HG02970 (cell line): ENCODE results near the gene THUMPD3.

ENCODE experiments used
- ATAC-seq: cut with Tn5 transposase; IDR thresholded peaks from one replicate; pipeline ENCODE4 v1.9.1; 2021; ENCODE audit warnings: mild to moderate bottlenecking, moderate library complexity, moderate number of reproducible peaks; ENCODE audit not compliant: unreplicated experiment, low FRiP score

Gene THUMPD3

GRCh38 chr3:9414826-9415225, 52.0 kb downstream of the THUMPD3 start:
- no peak for ATAC-seq

GRCh38 chr3:9415485-9416138, 52.8 kb downstream of the THUMPD3 start:
- ATAC-seq, result no peak

- no peak for ATAC-seq
Observed at GRCh38 chr3:9416139-9416780, 53.4 kb downstream of the THUMPD3 start.

GRCh38 chr3:9420850-9421549, 58.1 kb downstream of the THUMPD3 start:
- ATAC-seq, result no peak

GRCh38 chr3:9422712-9423424, 60.0 kb downstream of the THUMPD3 start:
- no peak for ATAC-seq

GRCh38 chr3:9428411-9428810, 65.6 kb downstream of the THUMPD3 start:
- ATAC-seq, result no peak

- no peak for ATAC-seq
Observed at GRCh38 chr3:9430733-9431132, 67.9 kb downstream of the THUMPD3 start.

GRCh38 chr3:9433627-9434521, 71.0 kb downstream of the THUMPD3 start:
- ATAC-seq, result no peak

GRCh38 chr3:9435316-9435715, 72.5 kb downstream of the THUMPD3 start:
- ATAC-seq, result no peak
